T1000 (cell line): ENCODE results near the gene GNAL.

ENCODE experiments used
- DNase-seq: peaks from one replicate; lab custom pipeline; 2025; ENCODE audit warnings: mixed read lengths; lab: John Stamatoyannopoulos, UW

GNAL gene

DNA sequence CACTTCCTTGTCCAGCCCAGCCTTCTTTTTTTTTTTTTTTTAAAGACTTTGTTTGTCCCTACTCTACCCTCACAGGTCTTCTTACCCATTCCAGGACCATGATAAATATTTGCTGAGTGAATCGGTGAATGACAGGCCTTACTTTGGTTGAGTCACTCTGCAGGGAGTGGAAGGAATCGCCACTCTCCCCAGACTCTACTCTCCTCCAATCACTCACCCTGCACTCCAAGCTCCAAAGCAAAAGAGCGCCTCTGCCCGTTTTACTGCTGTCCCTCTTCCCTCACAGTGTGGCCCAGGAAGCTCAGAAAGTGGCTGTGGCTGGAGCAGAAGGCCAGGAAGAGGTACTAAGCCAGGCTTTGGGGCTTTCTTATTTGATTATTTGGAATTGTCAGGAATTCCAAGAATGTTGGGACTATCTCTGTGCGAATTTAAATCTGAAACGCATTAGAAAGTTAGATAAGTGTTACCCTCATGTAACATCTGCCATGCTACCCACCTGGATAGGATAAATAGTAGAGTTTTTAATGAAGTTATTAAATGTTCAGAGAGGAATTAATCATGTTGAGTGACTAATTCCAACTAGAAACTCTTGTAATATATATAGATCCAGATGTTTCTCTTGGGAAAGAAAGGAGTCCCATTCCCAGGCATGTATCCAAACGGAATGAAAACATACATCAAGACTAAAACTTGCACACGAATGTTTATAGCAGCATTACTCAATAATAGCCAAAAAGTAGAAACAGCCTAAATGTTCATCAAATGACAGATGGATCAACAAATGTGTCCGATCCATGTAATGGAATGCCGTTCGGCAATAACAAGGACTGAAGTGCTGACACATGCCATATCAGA lies 119.2 kb downstream of the GNAL start:
- peak; percentile 17 for DNase-seq

DNA sequence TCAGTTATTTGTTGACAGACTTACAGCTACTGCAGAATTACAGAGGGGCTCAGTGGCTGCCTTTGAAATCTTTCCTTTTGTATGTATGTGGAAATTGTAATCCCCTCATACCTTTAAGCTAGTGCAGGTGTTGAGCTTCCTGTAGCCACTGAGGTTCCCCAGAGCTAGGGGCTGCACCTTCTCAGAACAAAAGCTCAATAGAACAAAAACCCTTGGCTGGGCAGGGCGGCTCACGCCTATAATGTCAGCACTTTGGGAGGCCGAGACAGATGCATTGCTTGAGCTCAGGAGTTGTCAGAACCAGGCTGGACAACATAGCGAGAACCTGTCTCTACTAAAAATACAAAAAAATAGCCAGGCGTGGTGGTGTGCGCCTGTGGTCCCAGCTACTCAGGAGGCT lies 120.8 kb downstream of the GNAL start:
- no peak for DNase-seq

DNA sequence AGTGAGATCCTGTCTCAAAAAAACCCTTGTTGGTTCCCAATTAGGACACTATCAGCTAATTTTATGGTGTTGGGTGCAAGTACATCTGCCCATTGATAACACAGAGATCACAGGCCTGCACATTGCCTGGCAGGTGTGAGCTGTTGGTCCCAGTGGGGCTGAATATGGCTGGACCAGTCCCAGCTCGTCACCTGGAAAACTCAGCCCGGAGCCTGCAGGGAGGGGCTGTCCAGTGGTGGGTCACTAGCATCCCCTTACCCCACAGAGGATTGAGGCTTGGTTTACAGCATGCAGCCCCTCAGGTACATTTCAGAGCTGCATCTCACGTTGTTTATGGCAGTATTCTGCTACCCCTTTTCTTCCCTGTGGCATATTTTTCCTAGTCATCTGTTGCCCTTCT lies 121.3 kb downstream of the GNAL start:
- no peak for DNase-seq

DNA sequence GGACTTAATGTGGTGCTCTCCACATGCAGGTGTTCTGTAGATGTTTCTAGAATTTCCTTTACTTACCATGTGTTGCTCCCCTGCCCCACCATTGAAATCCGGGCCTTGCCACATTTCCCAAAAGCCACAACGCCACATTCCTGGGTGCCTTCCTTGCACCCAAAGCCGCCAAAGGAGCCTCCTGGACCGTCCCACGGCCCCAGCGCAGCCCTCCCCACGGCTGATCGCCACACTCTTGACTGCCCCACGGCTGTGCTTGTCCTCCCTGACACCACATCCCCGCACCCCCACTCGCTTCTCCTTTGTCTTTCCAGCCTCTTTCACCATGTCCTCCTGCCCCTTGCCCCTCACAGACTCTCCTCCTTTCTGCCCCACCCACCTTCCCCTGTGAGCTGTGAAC lies 121.9 kb downstream of the GNAL start:
- no peak for DNase-seq

DNA sequence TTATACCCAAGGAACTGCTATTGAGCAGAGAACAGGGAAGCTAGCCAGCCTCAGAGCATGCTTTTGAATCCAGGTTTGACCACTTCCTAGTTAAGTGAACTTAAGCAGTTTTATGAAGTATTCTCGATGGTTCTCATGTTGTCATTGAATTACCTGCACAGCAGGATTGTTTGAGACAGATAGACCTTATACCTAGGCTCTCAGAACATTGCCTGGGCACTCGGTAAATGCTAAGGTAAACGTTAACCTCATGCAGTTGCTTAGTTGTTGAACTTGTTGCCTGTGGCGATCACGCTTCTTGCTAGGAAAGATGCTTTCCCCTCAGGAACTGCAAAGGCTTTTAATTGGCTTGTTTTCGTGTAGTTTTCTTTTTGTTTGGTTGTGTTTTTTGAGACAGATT lies 128.2 kb downstream of the GNAL start:
- no peak for DNase-seq

DNA sequence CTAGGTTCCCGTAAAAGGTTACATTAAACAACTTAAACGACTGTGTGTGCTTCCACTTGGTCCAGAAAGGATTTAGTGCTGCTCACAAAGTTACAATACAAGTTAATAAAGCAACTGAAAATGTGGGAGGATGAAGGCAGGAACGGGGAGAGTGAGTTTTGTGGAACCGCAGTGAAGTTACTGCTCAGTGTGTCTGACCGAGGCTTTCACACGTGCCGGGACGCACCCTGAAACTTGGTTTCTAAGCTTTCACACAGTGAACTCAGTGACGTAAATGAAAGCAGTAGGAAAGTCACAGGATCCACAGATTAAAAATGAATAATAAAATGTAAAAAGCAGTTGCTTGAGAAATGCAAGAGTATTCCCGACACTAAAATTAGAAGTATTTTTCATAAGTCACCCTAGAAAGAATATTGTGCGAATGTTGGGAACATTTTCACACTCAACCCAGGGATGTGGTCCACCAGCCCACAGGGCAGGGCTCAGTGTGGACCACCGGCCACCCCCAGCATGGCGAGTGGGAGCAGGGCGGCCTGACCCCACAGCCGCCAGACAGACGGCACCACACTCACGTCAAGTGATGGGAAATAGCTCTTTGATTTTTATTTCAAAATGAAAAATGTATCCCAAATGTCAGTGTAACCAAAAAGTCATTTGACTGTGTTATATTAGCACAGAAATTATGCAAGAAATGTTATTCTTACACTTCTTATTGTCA lies 129.6 kb downstream of the GNAL start:
- DNase-seq = no peak

DNA sequence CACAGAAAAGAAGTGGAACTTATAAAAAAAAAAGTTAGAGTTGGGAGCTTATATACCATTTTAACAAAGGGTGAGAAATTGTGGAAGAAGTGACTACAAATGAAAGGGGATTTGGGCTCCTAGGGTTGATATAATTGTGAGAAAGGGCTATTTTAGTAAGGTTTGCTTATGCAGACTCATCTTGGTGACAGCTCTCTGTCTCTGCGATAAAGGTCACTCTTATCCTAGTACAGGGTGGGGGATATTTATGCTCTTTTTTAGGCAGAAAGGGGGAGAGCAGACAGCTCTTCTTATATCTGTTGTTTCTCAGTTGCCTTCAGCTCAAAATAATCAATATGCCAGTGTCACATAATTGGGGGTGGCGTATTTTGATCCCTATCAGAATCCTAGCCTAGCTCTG lies 130.9 kb downstream of the GNAL start:
- DNase-seq = no peak

DNA sequence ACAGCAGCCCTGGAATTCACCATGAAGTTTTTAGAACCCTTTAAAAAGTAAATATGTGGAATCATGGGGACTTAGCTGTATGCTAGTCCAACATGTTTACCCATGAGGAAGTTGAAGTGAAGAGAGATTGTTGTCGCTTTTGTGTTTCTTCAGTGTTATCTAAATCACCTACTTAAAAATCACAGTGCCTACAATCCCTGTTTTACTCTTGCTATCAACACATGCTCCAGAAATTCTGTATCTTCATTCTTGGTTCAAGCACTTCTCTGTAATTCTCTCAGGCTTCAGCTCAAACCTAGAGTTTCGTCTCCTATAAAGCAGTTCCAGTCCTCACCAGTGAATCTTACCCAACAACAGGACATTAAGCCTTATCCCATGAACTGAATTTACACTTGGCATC lies 131.6 kb downstream of the GNAL start:
- DNase-seq = no peak

DNA sequence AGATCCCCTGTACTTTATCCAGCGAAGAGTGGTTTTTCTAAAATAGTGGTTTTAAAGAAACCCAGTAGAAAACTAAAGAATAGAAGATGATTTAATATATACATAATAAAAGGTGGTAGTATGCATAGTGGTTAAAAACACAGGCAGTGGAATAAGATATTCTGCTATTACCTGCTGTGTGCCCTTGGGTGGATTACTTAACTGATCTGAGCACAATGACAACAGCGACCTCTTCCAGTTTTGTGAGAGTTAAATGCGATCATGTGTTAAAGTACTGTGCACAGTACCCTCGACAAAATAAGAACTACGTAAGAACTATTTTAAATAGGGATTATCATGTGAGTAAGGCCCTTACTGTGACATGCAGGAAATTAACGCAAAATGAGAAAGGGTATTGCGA lies 132.1 kb downstream of the GNAL start:
- no peak for DNase-seq

DNA sequence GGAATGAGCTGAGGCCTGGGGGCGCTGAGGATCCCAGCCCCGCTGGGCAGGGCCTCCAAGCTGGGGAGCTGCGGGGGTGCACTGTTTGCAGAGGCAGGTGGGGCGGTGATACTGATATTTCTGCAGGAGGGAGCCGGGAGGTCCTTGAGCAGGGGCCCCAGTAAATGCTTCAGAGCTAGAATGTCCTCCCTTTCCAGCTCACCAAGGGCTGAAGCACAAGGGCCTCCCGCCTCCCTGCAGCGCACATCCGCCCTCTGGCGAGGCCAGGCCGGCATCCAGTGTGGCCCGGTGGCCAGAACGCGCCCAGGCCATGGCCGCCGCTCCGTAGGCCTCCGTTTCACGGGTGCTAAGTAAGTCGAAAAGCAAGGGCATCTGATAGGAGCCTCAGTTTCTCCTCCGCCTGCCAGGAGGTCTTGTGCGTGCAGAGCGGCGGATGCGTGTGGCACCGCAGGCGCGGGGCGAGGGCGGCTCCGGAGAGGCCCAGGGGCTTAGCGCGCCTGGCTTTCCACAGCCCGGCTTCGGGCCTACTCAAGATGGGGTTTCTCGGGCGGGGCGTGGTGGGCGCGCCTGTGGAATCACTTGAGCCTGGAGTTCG lies 132.7 kb downstream of the GNAL start:
- DNase-seq = no peak

DNA sequence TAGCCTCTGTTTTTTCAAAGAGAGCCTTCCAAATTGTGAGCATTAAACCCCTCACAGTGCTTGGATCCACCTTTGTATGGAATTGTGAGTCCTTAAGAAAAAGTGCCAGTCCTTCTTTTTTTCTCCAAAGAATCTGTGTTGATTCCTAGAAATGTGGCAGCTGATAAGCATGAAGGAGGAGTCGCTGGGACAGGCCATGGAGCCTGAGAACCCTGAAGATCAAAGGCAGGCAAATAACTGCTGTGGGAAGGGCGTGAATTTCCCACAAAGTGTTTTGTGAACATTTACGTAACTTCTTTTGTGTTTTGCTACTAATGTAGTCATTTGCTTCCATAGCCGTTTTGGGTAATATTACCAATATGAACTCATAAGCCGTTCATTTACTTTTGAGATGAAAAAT lies 134.5 kb downstream of the GNAL start:
- DNase-seq = no peak

DNA sequence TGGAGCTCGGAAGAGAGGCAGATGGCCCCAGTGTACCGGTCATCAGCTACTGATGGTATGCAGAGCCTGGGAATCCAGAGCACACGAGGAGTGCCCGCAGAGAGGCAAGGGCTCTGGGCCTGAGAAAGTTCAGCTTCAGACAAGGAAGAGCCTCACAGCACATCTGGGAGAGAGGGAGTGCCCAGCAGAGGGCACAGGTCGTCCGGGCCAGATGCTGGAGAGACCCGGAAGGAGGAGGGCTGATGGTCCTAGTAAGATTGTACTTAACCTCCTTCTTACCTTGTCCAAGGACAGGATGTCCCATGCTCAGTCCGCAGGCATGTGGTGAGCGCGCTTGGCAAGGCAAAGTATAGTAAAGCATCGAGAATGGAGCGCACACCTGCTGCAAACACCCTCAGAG lies 137.8 kb downstream of the GNAL start:
- DNase-seq = no peak

DNA sequence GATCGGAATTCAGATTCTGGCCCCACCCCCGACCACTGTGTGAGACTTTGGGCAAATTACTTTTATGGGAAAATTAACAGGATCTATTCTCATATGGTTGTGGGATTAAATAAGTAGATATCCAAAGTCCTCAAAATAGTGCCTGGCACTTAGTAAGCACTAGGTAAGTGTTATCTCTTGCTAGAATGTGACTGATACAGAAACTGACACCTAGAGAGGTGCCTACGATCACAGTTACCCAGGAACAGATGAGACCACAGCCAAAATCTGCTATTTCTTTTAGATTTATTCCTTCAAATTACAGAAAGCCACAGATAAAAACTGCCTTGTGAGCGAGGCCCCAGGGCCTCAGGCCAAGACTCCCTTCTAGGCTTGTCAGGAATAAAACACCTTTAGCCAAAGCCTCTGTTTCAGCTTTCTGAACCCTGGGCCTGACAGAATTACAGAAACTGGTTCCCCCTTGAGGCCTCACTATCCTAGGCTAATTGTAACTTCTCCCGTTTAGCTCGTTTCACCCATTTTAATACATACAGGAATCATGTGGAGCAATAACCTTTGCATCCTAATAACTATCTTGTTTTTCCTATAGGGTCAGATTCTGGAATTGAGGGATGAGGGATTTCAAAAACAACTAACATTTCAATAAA lies 139.8 kb downstream of the GNAL start:
- DNase-seq = no peak

DNA sequence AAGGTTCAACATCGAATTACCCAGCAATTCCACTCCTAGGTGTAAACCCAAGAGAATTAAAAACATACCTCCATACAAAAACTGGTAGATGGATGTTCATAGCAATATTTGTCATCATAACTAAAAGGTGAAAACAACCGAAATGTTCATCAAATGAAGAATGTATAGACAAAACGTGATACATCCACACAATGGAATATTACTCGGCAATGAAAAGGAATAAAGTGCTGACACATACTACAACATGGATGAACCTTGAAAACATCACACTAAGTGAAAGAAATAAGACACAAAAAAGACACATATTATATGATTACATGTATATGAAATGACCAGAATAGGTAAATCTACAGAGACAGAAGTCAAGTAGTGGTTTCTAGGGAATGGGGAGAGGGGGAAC lies 141.5 kb downstream of the GNAL start:
- DNase-seq = no peak

DNA sequence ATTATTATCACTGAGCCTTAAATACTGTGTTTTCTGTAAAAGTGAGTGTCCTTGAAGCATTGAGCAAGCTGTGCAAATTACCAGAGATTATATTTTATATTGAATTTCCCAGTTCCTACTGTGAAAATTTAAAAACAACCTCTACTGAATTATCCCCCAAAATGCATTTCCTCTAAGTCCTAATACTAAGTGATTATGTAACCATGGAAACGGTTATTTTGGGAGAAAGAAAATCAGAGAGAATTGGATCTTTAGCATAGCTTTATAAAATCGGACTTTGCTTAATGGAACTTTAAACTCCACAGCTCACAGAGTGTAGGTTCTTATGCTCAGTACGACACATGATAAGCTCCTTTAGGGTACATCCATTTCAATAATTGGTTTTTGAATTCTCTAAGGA lies 142.9 kb downstream of the GNAL start:
- no peak for DNase-seq

DNA sequence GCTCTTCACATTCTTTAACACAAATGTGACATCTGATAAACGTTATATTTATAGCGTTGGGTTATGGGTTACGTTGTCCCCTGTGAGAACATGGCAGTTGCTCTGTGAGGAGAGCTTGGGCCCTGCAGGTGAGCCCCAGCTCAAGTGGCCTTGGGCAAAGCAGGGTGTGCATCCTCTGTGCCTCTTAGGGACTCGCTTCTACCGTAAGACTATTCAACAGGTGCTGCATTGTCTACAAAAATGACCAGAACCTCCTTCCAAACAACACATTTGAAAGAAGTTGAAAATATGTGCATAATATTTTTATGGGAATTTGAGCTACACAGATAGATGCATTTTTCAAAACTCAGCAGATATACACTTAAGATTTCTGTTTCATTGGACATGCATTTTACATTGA lies 145.7 kb downstream of the GNAL start:
- DNase-seq = no peak

DNA sequence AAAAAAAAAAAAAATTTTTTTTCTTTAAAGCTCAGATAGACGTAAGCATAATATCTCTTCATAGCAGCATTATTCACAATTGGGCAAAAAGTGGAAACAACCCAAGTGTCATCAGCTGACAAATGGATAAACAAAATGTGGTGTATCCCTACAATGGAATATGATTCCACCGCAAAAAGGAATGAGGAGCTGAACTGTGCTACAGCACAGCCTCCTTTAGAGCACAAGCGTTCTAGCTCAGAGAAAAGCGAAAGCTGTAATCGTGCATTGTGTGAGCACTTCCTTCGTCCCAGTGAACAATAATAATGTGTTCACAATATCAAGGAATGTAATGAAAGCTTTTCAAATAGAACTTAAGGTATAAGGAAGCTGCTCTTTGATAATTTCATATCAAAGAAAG lies 150.5 kb downstream of the GNAL start:
- DNase-seq = no peak

DNA sequence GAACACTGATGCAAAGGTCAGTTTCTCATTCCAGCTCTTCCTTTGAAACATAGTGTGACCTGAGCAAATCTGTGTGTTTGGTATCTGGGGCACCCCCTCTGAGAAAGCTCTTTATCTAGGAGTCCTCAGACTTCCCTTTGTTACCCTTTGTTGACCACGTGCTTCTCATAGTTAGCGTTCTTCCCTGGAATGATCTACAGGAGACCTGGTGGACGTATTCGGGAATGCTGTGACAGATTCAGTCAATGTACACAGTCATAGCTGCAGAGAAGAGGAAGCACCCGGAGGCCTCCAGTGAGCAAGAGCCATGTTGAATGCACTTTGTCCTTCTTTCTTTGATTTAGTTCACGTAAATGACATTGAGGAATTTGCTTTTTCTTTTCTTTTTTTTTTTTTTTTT lies 151.4 kb downstream of the GNAL start:
- DNase-seq = no peak

DNA sequence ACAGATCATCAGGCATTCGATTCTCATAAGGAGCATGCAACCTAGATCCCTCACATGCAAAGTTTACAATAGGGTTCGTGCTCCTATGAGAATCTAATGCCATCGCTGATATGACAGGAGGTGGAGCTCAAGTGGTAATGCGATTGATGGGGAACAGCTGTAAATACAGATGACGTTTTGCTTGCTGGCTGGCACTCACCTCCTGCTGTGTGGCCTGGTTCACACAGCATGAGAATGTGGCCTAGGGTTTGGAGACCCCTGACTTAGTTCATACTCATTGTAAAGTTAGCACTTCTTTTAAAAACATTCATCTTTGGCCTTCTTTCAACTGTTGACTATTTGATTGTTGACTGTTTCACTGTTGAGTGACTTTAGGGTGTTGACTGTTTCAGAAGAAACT lies 153.5 kb downstream of the GNAL start:
- DNase-seq = no peak

DNA sequence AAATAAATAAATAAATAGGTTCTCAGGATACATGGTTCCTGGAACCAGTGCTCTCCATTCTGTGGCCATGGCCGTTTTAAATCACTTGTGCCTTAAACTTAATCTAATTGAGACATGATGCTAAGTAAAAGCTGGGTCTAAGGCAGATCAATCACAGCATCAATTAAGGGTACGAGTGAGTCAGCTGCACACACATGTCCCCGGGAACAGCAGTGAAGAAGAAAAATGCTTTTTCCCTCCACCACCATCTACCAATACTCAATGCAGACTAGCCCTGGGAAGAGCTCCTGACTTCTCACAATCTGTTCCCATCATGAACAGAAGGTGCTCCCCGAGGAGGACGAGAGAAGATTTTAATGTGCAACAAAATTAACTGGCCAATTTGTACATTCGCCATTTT lies 155.4 kb downstream of the GNAL start:
- no peak for DNase-seq

DNA sequence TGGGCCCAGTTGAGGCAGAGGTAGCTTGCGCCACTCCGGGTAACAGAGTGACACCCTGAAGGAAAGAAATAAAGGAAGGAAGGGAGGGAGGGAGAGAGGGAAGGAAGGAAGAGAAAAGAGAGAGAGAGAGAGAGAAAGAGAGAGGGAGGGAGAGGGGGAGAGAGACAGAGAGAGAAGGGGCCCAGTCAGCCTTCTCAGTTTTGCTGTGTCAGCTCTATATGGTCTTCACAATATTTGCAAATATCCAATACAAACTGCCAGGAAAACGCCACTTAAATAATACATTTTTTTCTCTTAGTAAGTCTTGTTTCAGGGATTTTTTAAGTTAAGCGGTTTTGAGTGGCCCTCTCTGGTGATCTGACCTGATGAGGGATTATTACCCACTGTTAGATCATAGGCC lies 156.6 kb downstream of the GNAL start:
- no peak for DNase-seq

DNA sequence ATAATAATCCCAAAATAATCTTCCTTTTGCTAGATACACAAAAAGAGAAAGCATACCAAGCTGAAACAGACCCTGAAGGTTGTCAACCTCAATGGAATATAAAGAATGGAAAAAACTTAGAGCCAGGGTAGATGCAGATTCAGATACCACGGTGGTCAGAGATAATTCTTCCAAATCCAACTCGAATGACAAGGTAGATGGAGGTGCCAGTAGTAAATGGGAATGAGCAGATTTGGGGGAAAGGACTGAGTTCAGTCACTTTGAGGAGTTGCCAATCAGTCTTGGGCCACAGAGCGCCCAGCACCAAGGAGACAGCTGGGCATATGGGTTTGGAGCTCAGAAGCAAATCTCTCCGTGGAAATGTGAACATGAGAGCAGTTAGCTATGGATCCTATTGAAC lies 158.7 kb downstream of the GNAL start:
- DNase-seq = no peak

DNA sequence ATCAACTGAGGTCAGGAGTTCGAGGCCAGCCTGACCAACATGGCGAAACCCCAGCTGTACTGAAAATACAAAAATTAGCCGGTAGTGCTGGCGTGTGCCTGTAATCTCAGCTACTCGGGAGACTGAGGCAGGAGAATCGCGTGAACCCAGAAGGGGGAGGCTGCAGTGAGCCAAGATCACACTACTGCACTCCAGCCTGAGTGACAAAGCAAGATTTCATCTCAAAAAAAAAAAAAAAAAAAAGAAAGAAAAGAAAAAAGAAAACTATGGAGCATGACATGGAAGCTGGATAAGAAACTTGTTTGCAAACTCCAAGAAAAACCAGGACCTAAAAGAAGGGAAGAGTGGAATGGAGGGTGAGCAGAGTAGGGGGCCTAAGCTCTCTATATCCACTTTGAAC lies 160.2 kb downstream of the GNAL start:
- DNase-seq = no peak
